Islet of Langerhans (tissue), 1 donor: ENCODE measurements around the gene P3H4.
"Not testable (repeated sequence)": the region's sequence is repeated elsewhere in the genome, so short reads cannot be mapped to it uniquely, and the experiment has no call there.

Experiments
- FAIRE-seq: peaks from one replicate; lab custom pipeline; 2011; peaks lifted over from hg19 to GRCh38; lab: Jason Lieb, UNC

The P3H4 gene

DNA sequence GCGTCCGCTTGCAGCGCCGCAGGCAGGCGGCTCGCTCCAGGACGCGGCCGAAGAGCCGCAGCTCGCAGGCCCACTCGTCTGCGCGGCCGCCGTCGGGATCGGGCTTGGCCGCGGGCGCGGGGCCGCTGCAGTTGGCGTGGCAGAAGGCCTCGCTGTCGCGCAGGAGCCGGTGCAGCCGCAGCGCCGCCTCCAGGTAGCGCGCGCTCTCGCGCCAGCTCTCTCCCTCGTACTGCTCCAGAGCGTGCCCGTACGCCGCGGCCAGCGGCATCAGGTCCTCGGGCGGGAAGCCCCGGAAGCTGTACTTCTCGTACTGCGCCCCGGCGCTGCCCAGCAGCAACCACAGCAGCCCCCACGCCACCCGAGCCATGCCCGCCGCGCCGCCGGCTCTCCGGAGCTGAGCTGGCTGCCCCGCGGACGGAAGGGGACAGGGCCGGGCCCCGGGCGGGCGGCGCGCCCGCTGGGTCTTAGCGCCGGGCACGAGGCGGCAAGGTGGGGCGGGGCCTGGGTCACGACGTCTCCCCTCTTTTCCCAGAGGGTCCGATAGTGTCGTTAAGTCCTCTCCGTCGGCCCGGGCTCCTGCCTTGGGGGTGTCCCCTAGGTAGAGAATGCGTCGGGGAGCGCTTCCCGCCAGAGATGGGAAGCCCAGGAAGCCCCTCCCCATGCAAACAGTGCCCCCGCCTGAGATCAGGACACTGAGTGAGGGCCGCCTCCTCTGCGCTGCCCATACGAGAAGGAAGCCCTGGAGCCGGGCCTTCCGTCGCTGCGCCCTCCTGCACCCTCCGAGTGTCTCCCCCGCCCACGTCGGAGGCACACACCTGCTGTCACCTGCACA lies at the start of gene P3H4:
TSS of gene P3H4 (minus strand) at position 401 of the 832 bp plus-strand sequence. CDS start at position 367, 34 bp downstream.
- no peak for FAIRE-seq

DNA sequence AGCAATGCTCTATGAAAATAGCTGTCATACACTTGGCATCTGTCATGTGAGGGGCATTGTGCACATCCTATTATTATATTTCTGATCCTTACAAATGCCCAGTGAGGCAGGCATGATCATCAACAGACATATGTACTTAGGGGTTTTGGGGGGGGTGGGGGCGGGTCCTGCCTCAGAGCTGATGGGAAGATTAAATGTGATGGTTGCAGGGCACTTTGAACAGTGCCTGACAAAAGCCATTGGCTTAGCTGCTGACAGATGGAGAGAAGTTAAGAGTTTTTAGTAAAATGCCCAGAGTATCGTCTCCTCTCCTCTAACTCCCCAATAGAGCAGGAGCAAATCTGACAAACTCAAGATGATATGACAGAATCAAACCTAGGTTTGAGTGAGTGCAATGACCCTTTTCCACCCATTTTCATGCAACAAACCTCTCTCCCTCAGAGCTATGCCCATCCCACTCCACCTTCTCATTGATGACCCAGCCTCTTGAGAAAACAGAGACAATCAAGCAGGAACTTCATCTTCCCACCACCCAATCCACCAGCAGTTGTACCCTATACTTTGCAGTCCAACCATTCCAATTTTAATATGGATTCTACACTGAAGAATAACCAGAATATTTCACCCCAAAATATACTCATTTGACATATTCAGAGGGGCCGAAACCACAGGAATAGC lies 48.6 kb upstream of the P3H4 start:
- no peak for FAIRE-seq

- FAIRE-seq = not testable (repeated sequence)
These were observed 39.6 kb upstream of the P3H4 start for GRCh38 chr17:41851382-41851781.

- no peak for FAIRE-seq
These were observed 37.7 kb upstream of the P3H4 start for GRCh38 chr17:41849251-41849990.

- FAIRE-seq = no peak
These were observed 37.0 kb upstream of the P3H4 start for GRCh38 chr17:41848788-41849187.

DNA sequence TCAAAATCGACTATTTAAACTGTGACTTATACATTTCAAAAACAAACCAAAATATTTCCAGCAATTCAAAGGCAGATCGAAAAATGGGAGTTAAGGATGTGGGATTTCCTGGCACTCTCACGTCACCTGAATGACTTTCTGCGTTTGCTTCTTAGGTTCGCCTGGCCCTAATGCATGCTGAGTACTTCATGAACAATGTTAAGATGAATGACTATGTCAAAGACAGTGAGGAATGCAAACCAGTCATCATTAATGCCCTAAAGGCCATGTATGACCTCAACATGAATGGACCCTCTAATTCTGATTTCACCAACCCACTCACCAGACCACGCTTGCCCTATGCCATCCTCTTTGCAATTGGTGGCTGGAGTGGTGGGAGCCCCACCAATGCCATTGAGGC lies 33.2 kb upstream of the P3H4 start:
- FAIRE-seq = no peak

- not testable (repeated sequence) for FAIRE-seq
These were observed 29.0 kb upstream of the P3H4 start for GRCh38 chr17:41840781-41841180.

DNA sequence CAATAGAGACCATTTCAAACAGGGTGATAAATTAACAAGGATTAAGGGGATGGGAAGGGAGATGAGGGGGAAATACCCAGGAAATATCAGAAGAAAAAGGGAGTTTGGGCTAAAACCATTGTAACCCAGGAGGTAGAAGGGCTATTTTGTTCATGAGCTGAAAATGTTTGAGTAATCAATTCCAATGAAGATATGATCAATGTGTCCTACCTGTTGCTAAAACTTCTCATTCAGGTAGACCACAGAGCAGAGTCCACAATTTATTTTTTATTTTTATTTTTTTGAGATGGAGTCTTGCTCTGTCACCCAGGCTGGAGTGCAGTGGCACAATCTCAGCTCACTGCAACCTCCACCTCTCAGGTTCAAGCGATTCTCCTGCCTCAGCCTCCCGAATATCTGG lies 27.7 kb upstream of the P3H4 start:
- not testable (repeated sequence) for FAIRE-seq

DNA sequence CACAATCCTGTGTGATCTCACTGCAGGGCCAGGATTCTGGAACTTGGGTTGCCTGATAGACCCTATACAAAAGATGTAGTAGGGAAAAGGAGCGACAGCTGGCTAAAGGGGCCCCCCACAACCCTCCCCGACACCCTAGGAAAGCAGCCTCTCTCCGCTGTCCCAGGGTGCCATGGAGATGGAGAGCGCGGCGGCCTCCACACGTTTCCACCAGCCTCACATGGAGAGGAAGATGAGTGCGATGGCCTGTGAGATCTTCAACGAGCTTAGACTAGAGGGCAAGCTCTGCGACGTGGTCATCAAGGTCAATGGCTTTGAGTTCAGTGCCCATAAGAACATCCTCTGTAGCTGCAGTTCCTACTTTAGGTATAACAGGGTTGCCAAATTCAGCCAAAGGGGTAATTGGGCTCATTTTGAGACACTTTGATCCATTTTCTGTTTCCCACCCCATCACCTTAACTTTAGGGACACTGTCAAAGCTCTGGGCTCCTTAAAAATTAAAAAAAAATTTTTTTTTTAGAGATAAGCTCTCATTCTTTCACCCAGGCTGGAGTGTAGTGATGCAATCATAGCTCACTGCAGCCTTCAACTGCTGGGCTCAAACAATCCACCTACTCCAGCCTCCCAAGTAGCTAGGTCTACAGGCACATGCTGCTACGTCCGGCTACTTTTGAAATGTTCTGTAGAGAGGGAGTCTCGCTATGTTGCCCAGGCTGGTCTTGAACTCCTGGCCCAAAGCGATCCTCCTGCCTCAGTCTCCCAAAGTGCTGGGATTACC lies 26.2 kb upstream of the P3H4 start, which contains the start of gene KLHL10:
TSS of gene KLHL10 (plus strand) at position 65 of the 778 bp plus-strand sequence. CDS start at position 173, 108 bp downstream.
- no peak for FAIRE-seq

DNA sequence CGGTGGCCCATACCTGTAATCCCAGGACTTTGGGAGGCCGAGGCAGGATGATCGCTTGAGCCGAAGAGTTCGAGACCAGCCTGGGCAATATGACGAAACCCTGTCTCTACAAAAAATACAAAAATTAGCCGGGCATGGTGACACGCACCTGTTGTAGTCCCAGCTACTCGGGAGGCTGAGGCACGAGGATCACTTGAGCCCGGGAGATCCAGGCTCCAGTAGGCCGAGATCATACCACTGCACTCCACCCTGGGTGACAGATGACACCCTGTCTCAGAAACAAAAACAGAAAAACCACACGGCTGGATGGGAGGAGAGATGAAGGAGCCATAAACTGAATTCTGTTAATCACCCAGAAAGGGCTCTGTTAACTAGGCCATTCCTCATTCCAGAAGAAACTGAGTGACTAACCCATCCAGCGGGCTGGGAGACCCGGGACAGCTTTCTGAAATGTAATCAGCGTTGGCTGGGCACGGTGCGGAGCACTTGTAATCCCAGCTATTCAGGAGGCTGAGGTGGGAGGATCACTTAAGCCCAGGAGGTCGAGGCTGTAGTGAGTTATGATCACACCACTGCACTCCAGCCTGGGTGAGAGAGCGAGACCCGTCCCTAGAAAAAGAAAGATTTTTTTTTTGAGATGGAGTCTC lies 24.9 kb upstream of the P3H4 start:
- FAIRE-seq = no peak

GRCh38 chr17:41835800-41836549 lies 24.2 kb upstream of the P3H4 start, which contains the start of gene NT5C3B:
NT5C3B (minus strand) TSS chr17:41836232; CDS start chr17:41836193, 39 bp downstream.
- FAIRE-seq = no peak

- no peak for FAIRE-seq
These were observed 23.6 kb upstream of the P3H4 start for GRCh38 chr17:41835214-41835799.

DNA sequence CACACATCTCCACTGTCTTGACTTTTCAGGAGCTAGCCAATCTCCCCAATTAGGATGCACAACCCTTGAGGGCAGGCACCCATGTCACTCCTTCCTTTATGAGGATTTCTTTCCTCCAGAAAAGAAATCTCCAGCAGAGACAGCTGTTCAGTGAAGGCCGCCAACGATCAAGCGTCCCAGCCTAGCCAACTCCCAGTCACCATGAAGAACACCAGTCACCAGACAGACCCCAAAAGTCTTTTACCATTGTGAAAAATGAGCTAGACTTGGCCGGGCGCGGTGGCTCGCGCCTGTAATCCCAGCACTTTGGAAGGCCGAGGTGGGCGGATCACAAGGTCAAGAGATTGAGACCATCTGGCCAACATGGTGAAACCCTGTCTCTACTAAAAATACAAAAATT lies 18.2 kb upstream of the P3H4 start:
- FAIRE-seq = not testable (repeated sequence)

- FAIRE-seq = no peak
These were observed 13.6 kb upstream of the P3H4 start for GRCh38 chr17:41825175-41825845.

- no peak for FAIRE-seq
These were observed 12.3 kb upstream of the P3H4 start for GRCh38 chr17:41824086-41824485.

- no peak for FAIRE-seq
These were observed 11.8 kb upstream of the P3H4 start for GRCh38 chr17:41823580-41823979.

GRCh38 chr17:41823141-41823524 lies 11.4 kb upstream of the P3H4 start:
- FAIRE-seq = no peak

DNA sequence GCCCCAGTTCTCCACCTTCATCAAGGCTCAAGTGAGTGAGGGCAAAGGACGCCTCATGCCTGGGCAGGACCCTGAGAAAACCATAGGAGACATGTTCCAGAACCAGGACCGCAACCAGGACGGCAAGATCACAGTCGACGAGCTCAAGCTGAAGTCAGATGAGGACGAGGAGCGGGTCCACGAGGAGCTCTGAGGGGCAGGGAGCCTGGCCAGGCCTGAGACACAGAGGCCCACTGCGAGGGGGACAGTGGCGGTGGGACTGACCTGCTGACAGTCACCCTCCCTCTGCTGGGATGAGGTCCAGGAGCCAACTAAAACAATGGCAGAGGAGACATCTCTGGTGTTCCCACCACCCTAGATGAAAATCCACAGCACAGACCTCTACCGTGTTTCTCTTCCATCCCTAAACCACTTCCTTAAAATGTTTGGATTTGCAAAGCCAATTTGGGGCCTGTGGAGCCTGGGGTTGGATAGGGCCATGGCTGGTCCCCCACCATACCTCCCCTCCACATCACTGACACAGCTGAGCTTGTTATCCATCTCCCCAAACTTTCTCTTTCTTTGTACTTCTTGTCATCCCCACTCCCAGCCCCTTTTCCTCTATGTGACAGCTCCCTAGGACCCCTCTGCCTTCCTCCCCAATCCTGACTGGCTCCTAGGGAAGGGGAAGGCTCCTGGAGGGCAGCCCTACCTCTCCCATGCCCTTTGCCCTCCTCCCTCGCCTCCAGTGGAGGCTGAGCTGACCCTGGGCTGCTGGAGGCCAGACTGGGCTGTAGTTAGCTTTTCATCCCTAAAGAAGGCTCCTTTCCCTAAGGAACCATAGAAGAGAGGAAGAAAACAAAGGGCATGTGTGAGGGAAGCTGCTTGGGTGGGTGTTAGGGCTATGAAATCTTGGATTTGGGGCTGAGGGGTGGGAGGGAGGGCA lies 10.7 kb upstream of the P3H4 start:
- no peak for FAIRE-seq

GRCh38 chr17:41821776-41822175 lies 10.0 kb upstream of the P3H4 start:
- FAIRE-seq = no peak
